ENCODE data around the gene ENTHD1.

Gene ENTHD1

DNA sequence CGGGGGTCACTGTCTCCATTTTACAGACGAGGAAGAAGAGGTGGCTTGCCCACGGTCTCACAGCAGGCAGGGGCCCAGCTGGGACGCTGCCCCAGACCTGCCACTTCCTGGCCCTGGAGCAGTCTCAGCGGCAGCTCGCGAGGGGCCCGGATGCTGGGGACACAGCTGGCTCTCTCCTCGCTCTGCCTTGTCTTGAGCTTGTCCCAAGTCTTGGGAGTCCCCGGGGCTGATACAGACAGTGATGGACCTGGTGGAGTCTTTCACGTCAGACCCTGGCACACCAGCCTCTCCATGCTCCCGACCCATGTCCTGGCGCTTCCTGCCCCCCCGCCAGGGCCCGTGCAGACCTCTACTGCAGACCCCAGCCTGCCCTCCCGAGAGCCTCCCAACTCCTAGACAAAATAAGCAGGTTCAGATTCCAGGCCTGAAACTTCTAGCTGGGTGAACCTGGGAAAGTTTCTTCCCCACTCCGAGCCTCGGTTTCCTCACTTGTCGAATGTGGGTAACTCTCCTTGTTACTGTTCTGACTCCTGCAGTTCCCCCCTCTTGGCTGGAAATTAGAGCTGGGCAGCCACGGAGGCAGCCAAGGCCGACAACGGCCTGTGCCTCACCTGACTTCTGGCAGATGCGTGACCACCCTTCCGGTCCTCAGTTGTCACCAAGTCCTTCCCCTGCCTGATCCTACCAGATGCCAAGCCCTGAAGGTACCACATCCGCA lies 177.6 kb downstream of the ENTHD1 start:
- no peak for DNase-seq
- TF ChIP-seq POLR2A (IDR thresholded peaks at IDR 0.05; ENCODE audit: low read length) (no peak), GATA1 (IDR thresholded peaks at IDR 0.05; ENCODE audit: low read depth, low read length) (no peak)

DNA sequence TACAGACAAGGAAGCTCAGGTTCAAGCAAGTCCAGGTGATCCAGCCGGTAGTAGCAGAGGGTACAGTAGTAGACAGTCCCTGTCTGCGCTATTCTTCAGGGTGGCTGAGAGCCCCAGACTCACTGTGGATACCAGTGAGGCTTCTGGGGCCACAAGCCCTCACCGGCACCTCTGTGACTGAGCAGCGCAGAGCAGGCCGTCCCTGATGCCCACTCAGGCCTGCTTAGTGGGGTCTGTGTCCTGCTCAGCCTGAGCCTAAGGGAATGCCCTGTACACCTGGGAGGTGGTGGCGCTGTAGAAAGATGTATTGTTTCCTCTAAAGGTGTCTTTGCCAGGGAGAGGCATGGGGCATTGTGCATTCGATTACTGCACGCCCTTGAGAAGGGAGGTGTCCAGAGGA lies 179.2 kb downstream of the ENTHD1 start:
- no peak for DNase-seq
- TF ChIP-seq GATA1 (IDR thresholded peaks at IDR 0.05; ENCODE audit: low read depth, low read length) (no peak), POLR2A (IDR thresholded peaks at IDR 0.05; ENCODE audit: low read length) (no peak)

DNA sequence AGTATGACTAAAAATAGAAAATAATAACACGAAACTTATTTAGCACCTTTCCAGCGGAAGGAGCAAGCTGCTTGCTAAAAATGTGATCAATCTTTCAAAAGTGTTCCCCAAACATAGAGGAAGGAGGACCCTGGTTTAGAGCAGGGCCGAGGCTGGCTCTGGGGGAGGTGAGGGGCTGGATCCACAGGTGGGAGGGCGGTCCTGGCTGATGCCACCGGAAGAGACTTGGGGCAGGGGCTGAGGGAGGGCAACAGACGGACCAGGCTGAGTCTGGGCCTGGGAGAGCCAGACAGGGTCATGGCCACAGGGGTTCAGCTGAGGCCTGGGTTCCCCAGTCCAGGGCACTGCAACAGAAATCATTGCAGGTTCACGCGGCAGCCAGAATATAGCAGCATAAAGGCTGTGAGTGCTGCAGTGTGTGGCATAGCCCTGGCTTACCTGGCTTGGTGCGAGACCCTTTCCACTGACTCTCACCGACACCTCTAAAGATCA lies 179.7 kb downstream of the ENTHD1 start:
- TF ChIP-seq POLR2A (IDR thresholded peaks at IDR 0.05; ENCODE audit: low read length) (no peak), GATA1 (IDR thresholded peaks at IDR 0.05; ENCODE audit: low read depth, low read length) (no peak)
- no peak for DNase-seq

DNA sequence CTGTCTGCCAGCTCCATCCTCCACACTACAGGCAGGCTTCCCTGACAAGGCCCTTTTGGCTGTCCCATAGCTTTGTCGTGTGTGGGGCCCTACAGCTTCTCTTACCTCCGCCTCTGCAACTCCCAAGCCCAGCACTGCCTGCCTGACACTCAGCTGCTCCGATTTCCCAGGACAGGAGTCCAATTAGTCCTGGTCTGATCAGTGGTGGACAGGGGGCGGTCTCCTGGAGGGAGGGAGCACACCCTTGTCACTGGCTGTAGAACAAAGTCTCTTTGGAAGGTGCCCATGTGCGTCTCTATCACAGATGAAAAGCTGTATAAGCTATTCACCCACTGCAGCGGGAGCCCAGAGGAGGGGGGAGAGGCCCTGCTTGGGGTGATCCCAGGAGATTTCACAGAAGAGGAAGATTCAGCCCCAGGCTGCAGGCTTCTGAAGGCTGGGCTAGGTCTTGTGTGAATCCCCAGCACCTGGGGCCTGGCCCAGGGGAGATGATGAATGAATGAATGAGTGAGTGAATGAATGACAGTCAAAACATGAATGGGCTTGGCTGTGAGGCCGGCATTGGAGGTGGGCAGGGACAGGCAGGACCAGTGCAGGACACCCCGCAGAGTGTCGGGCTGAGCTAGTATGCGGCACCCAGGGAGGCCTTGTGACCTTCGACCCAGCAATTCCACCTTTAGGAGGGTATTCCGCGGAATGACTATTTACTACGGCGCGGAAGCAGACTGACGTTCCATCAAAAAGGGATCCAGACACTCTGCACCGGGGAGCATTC lies 180.6 kb downstream of the ENTHD1 start:
- no peak for TF ChIP-seq GATA1 (IDR thresholded peaks at IDR 0.05; ENCODE audit: low read depth, low read length)
- TF ChIP-seq POLR2A (IDR thresholded peaks at IDR 0.05; ENCODE audit: low read length) = no peak
- no peak for DNase-seq

DNA sequence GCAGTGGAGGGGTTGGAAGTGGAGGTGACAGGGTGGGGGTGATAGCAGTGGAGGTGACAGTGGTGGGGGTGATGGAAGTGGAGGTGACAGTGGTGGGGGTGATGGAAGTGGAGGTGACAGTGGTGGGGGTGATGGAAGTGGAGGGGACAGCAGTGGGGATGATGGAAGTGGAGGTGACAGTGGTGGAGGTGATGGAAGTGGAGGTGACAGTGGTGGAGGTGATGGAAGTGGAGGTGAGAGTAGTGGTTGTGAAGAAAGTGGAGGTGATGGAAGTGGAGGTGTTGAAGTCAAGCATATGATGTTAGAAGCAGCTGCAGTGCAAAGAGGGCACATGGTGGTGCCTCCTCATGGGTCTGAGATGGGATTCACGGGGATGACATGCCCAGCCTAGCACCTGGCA lies 181.5 kb downstream of the ENTHD1 start:
- no peak for TF ChIP-seq POLR2A (IDR thresholded peaks at IDR 0.05; ENCODE audit: low read length)
- DNase-seq = no peak

DNA sequence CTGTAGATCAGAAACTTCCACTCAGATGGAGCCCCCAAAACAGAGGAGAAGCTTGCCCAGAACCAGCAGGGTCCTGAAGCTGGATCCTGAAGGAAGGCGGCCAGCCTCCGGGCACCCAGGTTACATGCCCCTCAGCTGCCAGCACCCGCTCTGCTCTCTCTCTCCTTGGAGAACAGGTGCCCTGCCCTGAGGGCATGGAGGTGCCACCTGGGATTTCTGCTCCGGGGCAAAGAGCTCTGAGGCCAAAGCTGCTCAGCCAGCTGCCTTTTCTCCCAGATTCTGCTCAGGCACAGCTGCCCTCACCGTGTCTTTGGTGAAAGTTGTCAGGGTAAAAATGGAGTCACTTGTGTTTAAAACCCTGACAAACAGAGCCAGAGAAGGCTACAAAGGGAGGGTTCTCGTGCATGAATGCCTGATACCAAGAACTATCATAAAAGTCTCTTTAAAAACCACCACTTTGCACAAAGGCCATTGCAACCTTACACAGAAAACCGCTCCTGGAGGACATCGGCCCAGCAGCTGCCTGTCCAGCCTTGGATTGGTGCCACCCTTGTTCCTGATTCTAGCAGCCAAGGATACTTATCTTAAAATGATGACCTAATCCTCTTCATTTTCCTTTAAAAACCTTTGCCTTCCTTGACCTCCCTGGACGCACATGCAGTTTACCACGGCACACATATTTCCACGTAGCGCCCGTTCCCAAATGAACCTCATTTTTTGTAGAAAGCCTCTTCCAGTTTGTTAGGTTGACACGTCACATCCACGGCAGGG lies 183.0 kb downstream of the ENTHD1 start:
- no peak for DNase-seq
- TF ChIP-seq POLR2A (IDR thresholded peaks at IDR 0.05; ENCODE audit: low read length) (no peak), GATA1 (IDR thresholded peaks at IDR 0.05; ENCODE audit: low read depth, low read length) (no peak)

DNA sequence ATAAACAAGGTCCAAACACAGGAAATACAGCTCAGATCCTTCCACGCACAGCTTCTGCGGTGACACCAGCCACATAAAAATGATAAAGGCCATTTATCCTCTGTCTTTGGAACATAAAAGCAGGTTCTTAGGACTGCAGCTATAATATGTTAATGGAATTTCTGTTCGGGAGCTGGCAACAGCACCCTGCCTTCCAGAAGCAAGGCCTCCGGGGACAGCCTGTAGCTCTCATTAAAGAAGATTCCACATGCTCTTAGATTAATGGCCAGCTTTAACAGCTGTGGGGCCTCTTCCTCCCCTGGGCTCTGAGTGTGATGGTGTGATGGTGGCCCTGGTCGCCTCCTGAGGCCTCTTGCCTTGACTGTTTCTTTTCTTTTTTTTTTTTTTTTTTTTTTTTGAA lies 185.7 kb downstream of the ENTHD1 start:
- TF ChIP-seq POLR2A (IDR thresholded peaks at IDR 0.05; ENCODE audit: low read length) (no peak), GATA1 (IDR thresholded peaks at IDR 0.05; ENCODE audit: low read depth, low read length) (no peak)
- DNase-seq = no peak

DNA sequence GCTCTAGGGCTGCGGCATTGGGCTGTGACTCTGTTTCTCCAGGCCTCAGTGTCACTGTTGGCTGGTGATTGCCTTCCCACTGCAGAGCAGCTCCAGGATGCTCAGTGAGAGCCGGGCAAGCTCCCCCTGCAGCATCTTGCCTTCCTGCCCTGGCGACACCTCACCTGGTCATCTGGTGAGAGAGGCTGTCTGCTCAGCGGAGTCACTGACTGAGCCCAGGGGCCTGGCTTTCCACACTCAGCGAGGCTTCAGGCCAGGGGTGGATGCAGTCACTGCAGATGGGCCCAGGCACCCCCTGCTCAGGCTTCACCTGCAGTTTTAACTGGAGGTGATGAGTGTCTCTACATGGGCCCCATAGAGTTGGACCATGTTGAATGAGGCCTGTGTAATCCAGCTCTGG lies 186.2 kb downstream of the ENTHD1 start:
- no peak for DNase-seq
- no peak for TF ChIP-seq POLR2A (IDR thresholded peaks at IDR 0.05; ENCODE audit: low read length)
- no peak for TF ChIP-seq GATA1 (IDR thresholded peaks at IDR 0.05; ENCODE audit: low read depth, low read length)

DNA sequence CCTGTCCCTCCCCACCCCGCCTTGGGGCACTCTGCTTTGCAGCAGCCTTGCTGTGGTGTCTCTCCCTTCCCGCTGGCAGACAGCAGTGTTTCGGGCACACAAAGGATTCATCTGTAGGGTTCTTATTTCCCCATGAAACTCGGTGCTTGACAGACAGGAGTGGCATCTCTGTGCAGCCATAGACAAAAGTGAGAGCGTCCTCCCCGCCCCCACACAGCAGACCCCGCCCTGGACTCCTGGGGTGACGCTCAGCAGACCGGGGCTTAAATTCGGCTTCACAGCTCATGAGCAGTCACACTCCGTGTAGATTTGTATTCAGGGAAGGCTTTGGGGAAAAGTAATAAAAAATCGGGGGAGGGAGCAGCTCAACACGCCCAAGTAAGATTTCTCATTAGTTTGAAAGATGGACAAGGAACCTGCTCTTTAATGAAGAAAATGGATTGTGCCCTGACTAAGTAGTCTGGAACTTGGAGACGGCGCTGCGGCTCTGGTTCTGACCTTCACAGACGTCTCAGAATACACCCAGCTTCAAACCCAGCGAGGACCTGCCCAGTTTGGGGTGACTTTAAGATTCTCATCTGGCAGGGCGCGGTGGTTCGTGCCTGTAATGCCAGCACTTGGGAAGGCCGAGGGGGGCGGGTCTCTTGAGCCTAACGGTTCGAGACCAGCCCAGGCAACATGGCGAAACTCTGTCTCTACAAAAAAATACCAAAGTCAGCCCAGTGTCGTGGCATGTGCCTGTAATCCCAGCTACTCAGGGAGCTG lies 187.0 kb downstream of the ENTHD1 start:
- no peak for DNase-seq
- TF ChIP-seq GATA1 (IDR thresholded peaks at IDR 0.05; ENCODE audit: low read depth, low read length) (no peak), POLR2A (IDR thresholded peaks at IDR 0.05; ENCODE audit: low read length) (no peak)

DNA sequence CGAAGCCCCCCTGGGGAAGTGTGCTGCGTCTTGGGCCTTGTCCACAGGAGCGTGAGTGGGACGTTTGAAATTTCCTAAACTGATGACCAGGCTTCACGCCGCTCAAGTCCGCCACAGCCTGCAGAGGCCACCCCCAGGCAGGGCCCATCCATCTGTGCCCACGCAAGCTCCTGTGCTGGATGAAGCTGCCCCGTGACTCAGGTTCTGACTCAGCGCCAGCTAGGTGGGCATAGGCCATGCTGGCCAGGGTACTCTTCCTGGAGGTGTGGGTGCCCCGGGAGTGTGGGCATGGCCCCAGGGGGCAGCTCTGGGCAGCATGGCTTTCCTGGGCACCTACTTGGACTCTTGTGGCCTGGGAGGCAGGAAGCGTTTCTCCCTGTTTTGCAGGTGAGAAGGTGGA lies 188.2 kb downstream of the ENTHD1 start:
- no peak for TF ChIP-seq POLR2A (IDR thresholded peaks at IDR 0.05; ENCODE audit: low read length)
- no peak for TF ChIP-seq GATA1 (IDR thresholded peaks at IDR 0.05; ENCODE audit: low read depth, low read length)
- DNase-seq = no peak

DNA sequence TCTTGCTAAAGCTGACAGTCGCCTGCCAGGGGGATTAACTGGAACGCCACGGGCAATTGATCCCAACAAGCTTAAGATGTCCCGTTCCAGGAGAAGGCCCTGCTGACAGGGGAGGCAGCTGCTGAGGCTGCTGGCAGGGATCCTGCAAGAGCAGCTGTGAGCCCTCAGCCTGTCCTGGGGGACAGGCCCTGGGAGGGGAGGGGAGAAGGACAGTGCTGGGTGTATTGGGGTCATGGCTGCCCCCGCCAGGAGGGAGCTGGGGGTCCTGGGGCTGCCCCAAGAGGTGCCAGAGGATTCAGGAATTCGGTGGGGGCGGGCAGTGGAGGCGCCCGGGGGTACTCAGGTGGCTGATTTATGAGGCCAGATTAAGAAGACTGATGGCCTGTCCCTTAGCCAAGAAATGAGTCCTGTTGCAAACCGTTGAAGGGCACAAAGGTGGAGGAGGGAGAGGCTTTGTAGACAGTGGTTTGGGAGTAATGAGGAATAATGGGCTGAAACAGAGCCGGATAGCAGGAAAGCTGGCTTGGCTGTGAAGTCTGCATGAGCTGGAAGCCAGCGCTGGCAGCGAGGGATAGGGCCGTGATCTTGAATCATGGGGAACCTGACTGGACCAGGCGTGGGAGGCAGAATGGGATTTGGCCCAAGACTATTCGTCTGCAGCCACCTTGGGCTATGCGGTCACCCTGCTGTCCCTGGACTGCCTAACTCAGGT lies 189.5 kb downstream of the ENTHD1 start:
- DNase-seq = no peak
- TF ChIP-seq GATA1 (IDR thresholded peaks at IDR 0.05; ENCODE audit: low read depth, low read length) (no peak), POLR2A (IDR thresholded peaks at IDR 0.05; ENCODE audit: low read length) (no peak)

DNA sequence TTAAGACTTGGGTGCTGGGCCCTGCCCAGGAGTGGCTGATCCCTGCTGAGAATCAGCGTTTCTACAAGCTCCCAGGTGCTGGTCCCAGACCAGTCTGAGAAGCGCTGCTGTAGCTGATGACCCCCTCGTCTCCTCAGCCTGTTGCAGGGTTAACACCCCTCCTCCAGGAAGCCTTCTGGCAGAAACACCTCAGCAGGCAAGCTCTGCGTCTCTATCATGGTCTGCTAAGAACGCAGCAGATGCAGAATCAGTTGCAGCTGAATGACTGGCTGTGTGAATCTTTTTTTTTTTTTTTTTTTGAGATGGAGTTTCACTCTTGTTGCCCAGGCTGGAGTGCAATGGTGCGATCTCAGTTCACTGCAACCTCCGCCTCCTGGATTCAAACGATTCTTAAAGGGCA lies 190.5 kb downstream of the ENTHD1 start:
- TF ChIP-seq GATA1 (IDR thresholded peaks at IDR 0.05; ENCODE audit: low read depth, low read length) (no peak), POLR2A (IDR thresholded peaks at IDR 0.05; ENCODE audit: low read length) (no peak)
- DNase-seq = no peak

DNA sequence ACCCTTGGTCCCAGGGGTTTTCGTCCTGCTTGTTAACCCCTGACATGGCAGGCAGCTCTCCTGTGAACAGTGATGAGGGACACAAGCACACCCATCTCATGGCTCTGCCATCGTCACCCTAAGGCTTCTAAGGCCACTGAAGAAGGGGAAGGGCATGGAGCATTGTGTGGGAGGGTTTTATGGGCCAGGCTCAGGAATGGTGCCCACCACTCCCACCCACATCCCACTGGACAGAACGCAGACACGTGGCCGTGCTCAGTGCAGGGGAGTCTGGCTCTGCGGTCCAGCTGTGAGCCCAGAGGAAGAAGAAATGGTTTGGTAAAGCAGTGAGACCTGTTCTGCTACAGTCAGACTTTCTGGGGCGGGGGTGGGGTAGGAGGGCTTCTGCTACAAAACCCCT lies 193.0 kb downstream of the ENTHD1 start:
- no peak for TF ChIP-seq GATA1 (IDR thresholded peaks at IDR 0.05; ENCODE audit: low read depth, low read length)
- TF ChIP-seq POLR2A (IDR thresholded peaks at IDR 0.05; ENCODE audit: low read length) = no peak
- no peak for DNase-seq
